ENCODE results near the gene EYS.

The EYS gene

DNA sequence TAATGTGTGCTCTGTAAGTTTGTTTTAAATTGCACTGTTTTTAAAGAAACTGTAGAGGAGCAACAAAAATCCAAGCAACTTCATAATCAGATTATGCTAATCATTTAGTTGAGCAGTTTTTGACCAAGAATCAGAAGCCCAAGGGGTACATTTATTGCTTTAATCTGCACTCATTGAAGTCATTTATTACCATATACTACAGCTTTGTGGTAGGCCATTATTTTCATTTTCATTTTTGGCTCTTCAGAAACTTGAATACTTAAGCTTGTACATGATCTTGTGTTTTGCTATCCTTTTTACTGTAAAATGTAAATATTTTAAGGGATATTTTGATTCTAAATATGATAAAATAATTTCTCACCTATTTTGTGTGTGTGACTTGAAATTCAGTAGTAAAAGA, 1992.9 kb downstream of the EYS start:
- in situ Hi-C loops (cut with HindIII; ENCODE audit: low sequenced_read_pairs), result no loop called here
- TF ChIP-seq, protein P1, sequence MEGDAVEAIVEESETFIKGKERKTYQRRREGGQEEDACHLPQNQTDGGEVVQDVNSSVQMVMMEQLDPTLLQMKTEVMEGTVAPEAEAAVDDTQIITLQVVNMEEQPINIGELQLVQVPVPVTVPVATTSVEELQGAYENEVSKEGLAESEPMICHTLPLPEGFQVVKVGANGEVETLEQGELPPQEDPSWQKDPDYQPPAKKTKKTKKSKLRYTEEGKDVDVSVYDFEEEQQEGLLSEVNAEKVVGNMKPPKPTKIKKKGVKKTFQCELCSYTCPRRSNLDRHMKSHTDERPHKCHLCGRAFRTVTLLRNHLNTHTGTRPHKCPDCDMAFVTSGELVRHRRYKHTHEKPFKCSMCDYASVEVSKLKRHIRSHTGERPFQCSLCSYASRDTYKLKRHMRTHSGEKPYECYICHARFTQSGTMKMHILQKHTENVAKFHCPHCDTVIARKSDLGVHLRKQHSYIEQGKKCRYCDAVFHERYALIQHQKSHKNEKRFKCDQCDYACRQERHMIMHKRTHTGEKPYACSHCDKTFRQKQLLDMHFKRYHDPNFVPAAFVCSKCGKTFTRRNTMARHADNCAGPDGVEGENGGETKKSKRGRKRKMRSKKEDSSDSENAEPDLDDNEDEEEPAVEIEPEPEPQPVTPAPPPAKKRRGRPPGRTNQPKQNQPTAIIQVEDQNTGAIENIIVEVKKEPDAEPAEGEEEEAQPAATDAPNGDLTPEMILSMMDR (IDR thresholded peaks at IDR 0.05; ENCODE audit: low read depth, low read length), result no peak

GRCh38 chr6:63713332-63713731, 1993.7 kb downstream of the EYS start:
- no peak overlapping the region for H3K4me3 ChIP-seq (ENCODE audit: low read depth, low read length)
- no peak for DNase-seq (ENCODE audit: low read depth, low spot score)
- TF ChIP-seq, protein P1 (IDR thresholded peaks at IDR 0.05; ENCODE audit: low read depth, low read length), result no peak
- in situ Hi-C loops (cut with HindIII; ENCODE audit: low sequenced_read_pairs), result no loop called here

More for the DNA sequence above, 1992.9 kb downstream of the EYS start:
- no peak overlapping the region for H3K4me3 ChIP-seq (ENCODE audit: low read depth, low read length)
- no peak for DNase-seq (ENCODE audit: low read depth, low spot score)

- H3K4me3 ChIP-seq (ENCODE audit: low read depth, low read length), result no peak overlapping the region
- in situ Hi-C loops (cut with HindIII; ENCODE audit: low sequenced_read_pairs), result no loop called here
- DNase-seq (ENCODE audit: low read depth, low spot score), result no peak
- TF ChIP-seq, protein P1 (IDR thresholded peaks at IDR 0.05; ENCODE audit: low read depth, low read length), result no peak
Observed at GRCh38 chr6:63709148-63709547, 1997.9 kb downstream of the EYS start.

GRCh38 chr6:63708631-63709030, 1998.4 kb downstream of the EYS start:
- DNase-seq (ENCODE audit: low read depth, low spot score), result no peak
- TF ChIP-seq, protein P1 (IDR thresholded peaks at IDR 0.05; ENCODE audit: low read depth, low read length), result no peak
- no peak overlapping the region for H3K4me3 ChIP-seq (ENCODE audit: low read depth, low read length)
- in situ Hi-C loops (cut with HindIII; ENCODE audit: low sequenced_read_pairs), result no loop called here

GRCh38 chr6:63706630-63707029, 2000.4 kb downstream of the EYS start:
- H3K4me3 ChIP-seq (ENCODE audit: low read depth, low read length), result no peak overlapping the region
- in situ Hi-C loops (cut with HindIII; ENCODE audit: low sequenced_read_pairs), result no loop called here
- TF ChIP-seq, protein P1 (IDR thresholded peaks at IDR 0.05; ENCODE audit: low read depth, low read length), result no peak
- DNase-seq (ENCODE audit: low read depth, low spot score), result no peak

GRCh38 chr6:63705707-63706106, 2001.3 kb downstream of the EYS start:
- no peak overlapping the region for H3K4me3 ChIP-seq (ENCODE audit: low read depth, low read length)
- TF ChIP-seq, protein P1 (IDR thresholded peaks at IDR 0.05; ENCODE audit: low read depth, low read length), result no peak
- DNase-seq (ENCODE audit: low read depth, low spot score), result no peak
- in situ Hi-C loops (cut with HindIII; ENCODE audit: low sequenced_read_pairs), result no loop called here

- DNase-seq (ENCODE audit: low read depth, low spot score), result no peak
- in situ Hi-C loops (cut with HindIII; ENCODE audit: low sequenced_read_pairs), result no loop called here
Observed at GRCh38 chr6:63690221-63690620, 2016.8 kb downstream of the EYS start.

More at GRCh38 chr6:63690221-63690620, 2016.8 kb downstream of the EYS start:
- H3K4me3 ChIP-seq (ENCODE audit: low read depth, low read length), result no peak overlapping the region
- TF ChIP-seq, protein P1 (IDR thresholded peaks at IDR 0.05; ENCODE audit: low read depth, low read length), result no peak
